HG03066 (cell line): ENCODE data around the gene AAK1.

Source experiments
- ATAC-seq: cut with Tn5 transposase; IDR thresholded peaks from one replicate; pipeline ENCODE4 v1.9.1; 2021; ENCODE audit warnings: low read depth; ENCODE audit not compliant: unreplicated experiment

The AAK1 gene

DNA sequence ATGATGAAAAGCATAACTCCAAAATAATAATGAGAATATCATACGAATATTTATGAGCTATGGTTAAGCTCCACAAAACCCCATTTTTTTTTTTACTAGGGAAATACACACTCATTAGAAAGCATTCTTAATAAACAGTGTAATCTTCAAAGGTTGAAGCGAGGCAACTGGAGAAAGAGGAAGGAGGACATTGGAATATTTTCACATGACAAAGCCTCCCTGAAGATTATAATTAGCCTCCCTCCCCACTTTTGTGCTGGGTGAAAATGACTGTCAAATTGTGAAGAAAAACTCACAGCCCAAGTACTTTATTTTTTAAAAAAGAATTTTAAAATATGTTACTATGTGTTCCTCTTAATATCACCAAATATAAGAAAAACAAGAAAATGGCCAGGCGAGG lies 142.2 kb downstream of the AAK1 start:
- ATAC-seq, result no peak

- no peak for ATAC-seq
These were observed 143.6 kb downstream of the AAK1 start for GRCh38 chr2:69499966-69500365.

- peak; percentile 66 for ATAC-seq
These were observed 144.3 kb downstream of the AAK1 start for GRCh38 chr2:69499242-69499641.

DNA sequence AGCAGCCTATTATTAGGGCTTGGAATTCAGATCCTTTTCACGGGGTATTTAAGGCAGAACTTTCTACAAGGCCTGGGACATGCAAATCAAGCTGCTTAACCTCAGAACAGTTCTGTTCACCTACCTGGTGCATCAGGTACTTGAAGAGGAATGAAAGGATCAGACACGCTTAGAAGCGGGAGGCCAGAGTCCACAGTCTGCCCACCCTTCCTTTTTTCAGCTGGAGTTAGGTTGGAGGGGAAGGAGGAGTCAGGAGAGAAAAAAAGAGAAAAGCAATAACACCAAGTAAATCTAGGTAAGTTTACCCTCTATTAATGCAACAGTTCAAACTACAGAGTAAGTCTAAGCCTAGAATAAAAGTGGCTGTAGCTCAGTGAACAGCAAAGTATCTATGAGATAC lies 147.7 kb downstream of the AAK1 start:
- ATAC-seq, result no peak

DNA sequence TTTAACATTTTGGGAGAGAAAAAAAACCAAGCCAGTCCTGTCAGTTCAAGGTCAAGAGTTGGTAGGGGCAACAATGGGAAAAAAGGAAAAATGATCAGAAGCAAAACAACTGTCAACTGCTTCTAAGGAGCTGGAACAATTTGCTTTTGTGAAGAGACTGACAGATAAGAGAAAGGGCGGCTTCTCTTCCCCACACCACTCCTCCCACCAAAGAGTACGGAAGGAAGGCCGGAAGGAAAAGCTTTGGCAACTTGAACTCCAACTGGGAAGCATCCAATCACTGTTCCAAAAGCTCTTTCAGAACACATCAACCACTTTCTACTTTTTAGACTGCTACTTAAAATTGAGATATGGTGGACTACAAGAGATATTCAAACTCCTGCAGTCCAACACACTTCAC lies 148.5 kb downstream of the AAK1 start:
- no peak for ATAC-seq

GRCh38 chr2:69494126-69494525 lies 149.4 kb downstream of the AAK1 start:
- no peak for ATAC-seq

DNA sequence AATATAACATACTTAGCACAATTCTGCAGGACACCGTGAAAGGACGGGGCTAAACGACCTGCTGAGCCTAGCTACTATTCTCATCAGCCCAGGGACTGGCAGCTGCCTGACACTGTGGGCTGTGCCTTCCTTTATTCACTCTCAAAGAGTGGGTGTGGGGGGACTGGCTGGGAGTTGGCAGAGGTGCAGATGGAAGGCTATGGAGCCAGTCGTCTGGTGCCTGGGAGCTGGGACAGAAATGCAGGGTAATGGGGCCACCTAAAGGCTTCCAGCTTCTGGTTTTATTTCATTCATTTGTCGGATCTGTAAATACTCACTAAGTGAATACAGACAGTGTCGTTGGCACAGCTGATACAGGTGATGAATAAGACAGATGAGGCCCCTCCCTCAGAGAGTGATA lies 150.3 kb downstream of the AAK1 start:
- ATAC-seq, result no peak

GRCh38 chr2:69491864-69492263 lies 151.7 kb downstream of the AAK1 start:
- no peak for ATAC-seq

DNA sequence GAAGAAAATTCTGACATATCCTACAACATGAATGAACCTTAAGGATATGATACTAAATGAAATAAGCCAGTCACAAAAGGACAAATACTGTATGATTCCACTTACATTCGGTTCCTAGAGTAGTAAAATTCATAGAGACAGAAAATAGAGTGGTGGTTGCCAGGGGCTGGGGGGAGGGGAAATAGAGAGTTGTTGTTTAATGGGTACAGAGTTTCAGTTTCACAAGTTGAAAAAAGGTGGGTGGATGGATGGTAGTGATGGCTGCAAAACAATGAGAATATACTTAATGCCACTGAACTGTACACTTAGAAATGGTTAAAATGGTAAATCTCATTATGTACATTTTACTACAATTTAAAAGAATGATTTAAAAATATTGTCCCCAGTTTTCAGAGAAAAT lies 153.1 kb downstream of the AAK1 start:
- ATAC-seq, result no peak

- ATAC-seq, result no peak
These were observed 153.7 kb downstream of the AAK1 start for GRCh38 chr2:69489793-69490192.

GRCh38 chr2:69483696-69484095 lies 159.8 kb downstream of the AAK1 start:
- no peak for ATAC-seq

- ATAC-seq, result no peak
These were observed 160.5 kb downstream of the AAK1 start for GRCh38 chr2:69483024-69483423.

DNA sequence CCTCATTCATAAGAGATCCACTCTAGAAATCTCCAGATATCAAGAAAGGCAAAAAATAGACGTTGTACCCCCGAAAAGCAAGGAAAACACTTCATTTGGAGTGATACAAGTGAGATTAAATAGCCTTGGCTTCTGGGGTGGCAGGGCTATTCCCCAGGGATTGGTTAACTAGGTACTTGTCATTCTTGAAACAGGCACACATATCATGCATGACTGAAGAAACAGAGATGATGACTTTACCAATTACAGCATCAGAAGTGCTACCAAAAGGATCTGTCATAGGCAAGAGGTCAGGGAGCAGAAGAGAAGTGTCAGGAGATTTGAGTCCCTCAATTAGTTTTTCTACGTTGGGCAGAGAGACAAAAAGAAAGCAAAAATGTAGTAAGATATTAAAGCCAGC lies 161.1 kb downstream of the AAK1 start:
- no peak for ATAC-seq

DNA sequence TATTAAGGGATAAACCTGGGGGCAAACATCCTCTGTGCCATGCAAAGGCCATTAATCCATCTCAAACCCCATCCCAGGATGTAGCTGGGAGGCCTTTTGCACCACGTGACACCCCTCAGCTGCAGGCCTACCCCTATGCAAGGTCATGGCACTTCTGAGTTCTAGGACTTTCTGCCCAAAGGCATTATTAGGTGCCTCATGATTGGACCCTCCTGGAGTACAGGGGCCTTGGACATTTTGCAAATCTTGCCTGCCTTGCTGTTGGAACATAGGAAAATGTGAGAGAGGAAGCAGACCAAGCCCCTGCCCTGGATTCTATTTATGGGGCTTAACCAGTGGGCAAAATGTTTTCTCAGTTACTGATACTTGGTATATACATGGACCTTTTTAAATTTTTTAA lies 162.1 kb downstream of the AAK1 start:
- no peak for ATAC-seq

GRCh38 chr2:69477627-69478026 lies 165.9 kb downstream of the AAK1 start:
- ATAC-seq, result no peak

DNA sequence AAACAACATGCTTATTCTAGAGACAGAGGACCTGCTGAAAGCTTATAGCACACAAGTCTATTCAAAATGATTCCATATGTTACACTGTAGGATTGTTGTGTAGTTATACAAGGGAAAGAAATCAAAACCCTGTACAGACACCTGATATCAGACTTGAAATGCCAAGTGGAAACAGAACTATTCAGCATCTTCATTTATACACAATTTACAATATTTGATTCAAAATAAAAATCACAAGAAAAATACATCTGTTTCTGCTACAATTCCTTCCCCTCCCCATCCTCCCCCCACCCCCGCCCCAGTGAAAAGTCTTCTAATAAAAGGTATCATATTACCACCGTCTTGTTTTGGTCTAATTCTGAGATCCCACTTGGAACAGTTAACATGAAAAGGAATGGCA lies 168.9 kb downstream of the AAK1 start:
- no peak for ATAC-seq

DNA sequence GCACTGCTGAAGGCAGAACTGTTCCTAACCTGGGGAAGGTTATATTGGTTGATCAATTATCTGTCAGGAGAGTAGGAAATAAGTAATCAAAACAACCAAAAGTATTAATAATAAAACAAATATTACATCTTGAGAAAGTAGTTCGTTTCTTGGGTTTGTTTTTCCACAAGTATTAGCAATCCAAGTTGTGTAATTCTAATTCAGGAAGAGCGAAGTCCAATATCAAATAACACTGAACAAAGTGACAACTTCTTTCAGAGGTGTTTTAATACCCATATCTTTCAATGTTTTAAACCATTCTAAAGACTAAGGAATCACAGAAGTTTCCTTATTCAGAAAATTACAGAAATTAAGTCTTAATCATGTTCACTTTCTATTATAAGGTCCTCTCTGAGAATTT lies 171.7 kb downstream of the AAK1 start:
- no peak for ATAC-seq

DNA sequence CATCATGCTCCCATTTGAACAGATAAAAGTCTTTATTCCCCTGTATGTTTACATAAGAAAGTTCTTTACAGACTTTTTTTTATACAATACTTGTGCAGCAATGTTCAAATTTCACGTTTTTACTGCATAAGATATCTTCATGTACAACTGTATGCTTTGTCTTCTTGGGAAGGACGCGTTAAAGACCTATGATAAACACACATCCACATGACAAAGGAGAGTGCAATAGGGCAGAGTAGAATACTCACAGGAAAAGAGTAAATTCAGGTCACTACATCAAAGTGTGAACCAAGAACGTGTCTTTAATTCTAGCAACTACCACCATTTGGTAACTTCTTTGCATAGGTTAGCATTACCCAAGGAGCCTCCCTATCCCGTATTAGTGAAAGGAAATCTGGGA lies 172.6 kb downstream of the AAK1 start:
- no peak for ATAC-seq

DNA sequence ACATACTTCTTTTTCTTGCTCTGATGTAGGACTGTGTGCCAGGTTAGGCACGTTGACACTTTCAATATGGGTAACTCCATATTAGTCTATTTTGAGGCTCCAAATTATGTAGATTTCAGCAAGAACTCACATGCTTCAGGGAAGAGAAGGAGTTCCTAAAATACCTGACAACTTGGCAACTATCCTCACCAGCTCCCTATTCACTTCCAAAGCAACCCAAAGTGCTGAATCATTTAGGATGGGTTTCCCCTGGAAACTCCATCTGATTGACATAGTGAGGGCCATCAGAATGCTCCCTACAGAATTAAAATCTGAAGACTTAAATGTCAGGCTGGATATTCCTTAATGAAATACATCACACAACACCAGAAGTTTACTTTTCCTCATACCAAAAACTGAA lies 173.8 kb downstream of the AAK1 start:
- no peak for ATAC-seq

DNA sequence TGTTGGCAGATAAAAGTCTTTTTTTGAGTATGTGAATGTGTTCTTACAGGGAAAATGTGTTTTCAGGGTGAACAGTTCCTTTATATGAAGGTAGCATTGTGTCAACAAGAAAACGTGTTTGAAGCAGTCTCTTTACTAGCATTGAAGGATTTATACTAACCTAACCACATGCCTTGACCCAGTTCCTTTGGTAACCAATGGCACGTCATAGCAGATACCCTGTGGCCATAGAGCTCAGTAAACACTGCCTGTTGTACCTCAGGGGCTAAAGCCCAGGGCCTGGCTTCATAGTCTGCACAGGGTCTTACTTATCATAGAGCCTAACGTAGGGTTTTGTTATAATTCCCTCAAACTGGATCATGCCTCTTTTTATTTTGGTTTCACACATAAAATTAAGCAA lies 174.2 kb downstream of the AAK1 start:
- no peak for ATAC-seq

- no peak for ATAC-seq
These were observed 176.8 kb downstream of the AAK1 start for GRCh38 chr2:69466728-69467127.

DNA sequence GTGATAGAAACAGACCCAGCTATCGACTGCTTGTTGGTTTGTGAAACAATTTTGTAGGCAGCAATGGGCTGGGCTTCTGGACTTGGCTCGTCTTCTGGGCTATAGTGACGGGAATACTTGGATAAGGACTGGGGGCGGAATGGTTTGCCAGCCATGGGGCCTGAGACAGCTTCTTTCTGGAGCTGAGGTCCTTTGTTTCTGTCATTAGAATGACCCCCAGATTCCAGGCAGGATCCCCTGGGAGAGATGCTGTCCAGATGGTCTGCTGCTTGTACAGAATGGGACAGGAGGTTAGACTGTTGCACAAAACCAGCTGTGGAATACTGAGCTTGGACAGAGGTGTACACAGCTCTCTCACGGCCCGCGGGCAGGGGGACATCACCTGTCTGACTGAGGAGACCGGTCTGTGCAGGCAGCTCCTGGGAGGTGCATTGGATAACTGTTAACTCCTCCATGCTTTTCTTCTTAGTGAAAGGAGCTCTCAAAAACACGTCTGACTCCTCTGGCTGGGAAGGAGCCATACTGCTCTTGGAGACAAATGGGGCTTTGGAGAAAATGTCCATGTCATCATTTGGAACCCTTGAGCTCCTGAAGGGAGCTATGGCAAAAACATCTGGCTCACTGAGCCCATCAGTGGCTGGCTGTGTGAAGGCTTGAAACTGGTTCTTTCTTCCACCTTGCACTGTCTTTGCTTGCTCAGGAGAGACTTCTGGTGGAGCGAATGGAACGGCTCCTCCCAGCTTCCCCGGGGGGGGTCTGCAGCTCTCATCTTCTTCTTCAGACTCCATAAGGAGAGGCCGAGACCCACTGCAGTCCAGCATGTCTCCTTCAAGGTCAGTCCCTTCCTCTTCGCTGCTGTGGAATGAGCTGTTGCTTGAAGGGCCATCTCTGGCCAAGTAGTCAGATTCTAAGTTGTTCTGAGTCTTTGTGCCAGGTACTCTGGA lies 177.8 kb downstream of the AAK1 start:
- ATAC-seq, result no peak

DNA sequence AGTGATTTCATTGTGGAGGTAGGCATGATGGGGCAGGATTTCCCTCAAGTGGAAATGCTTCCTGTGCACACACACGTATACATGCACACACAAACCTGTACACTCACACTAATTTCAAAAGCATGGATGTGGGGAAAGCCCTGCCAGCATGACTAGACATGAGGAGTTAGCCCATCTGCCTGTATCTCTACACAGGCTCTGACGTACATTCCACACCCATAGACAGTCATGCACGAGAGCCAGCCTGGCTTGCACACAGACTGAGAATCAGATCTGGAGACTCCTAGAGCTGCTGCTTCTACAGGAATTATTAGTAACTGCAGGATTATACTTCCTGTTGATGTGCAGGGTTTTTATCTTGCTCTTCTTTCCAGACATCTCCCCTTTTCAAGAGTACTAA lies 179.0 kb downstream of the AAK1 start:
- ATAC-seq, result no peak
